Adipose tissue (tissue), 3 donors: ENCODE results near the gene TOM1. TPM values are rescaled to one million over a fixed set of nuclear protein-coding genes. Genes with fewer than 3 reads are reported as not detected.
"Not testable (repeated sequence)": the region's sequence is repeated elsewhere in the genome, so short reads cannot be mapped to it uniquely, and the experiment has no call there.

Experiments used
- H3K27ac ChIP-seq: one replicate; pipeline ENCODE4 v1.5.1; 2013; ENCODE audit warnings: low read depth, low read length
- WGBS, 3 donors: extraction: QIAGEN DNeasy Blood & Tissue Kit; methylation state at CpG; one replicate each; pipeline ENCODE4 v1.1.7; 2013; 5-methylcytosine and 5-hydroxymethylcytosine counted together
- polyA plus RNA-seq, 3 donors: library from polyadenylated mRNA; stranded (reverse); fragments of 200-250 nt; gene quantifications; one replicate each; pipeline ENCODE4 v1.2.3, GENCODE V29; 2013
- donor health status: healthy with polysubstance abuse.
- donor health status: Bipolar disorder and iron deficiency.
- donor health status: healthy.

Gene TOM1
- polyA plus RNA-seq, 3 donors: 22.7 to 66.6 (median 40.2) TPM

- WGBS, 3 donors: 37 to 63% (median 50%) methylated on average over 19 of the region's 19 CpGs
- no peak overlapping the region for H3K27ac ChIP-seq
Measured at GRCh38 chr22:35352214-35353111, 52.8 kb downstream of the TOM1 start.

- no peak overlapping the region for H3K27ac ChIP-seq
- WGBS, 3 donors: 73 to 80% (median 74%) methylated on average over 11 to 12 of the region's 12 CpGs
Measured at GRCh38 chr22:35353318-35353717, 53.6 kb downstream of the TOM1 start.

GRCh38 chr22:35354068-35354467 is 54.4 kb downstream of the TOM1 start:
- H3K27ac ChIP-seq: no peak overlapping the region
- 80 to 87% (median 86%) methylated on average over 4 of the region's 4 CpGs for WGBS, 3 donors

GRCh38 chr22:35357883-35358621 is 58.4 kb downstream of the TOM1 start:
- WGBS, 3 donors: 63 to 70% (median 67%) methylated on average over 6 of the region's 6 CpGs
- H3K27ac ChIP-seq: no peak overlapping the region

- H3K27ac ChIP-seq: no peak overlapping the region
- WGBS, 3 donors: 88 to 93% (median 89%) methylated on average over 9 of the region's 9 CpGs
Measured at GRCh38 chr22:35359380-35360065, 59.8 kb downstream of the TOM1 start.

- 52 to 72% (median 66%) methylated on average over 6 of the region's 6 CpGs for WGBS, 3 donors
- no peak overlapping the region for H3K27ac ChIP-seq
Measured at GRCh38 chr22:35361001-35361558, 61.4 kb downstream of the TOM1 start.

GRCh38 chr22:35363566-35364086 is 63.9 kb downstream of the TOM1 start:
- H3K27ac ChIP-seq: no peak overlapping the region
- 84 to 90% (median 88%) methylated on average over 11 of the region's 11 CpGs for WGBS, 3 donors

GRCh38 chr22:35364230-35364629 is 64.5 kb downstream of the TOM1 start:
- H3K27ac ChIP-seq: not testable (repeated sequence)
- 68 to 85% (median 70%) methylated on average over 7 of the region's 7 CpGs for WGBS, 3 donors

- WGBS, 3 donors: 51 to 79% (median 56%) methylated on average over 9 of the region's 9 CpGs
- no peak overlapping the region for H3K27ac ChIP-seq
Measured at GRCh38 chr22:35367331-35367886, 67.7 kb downstream of the TOM1 start.

- H3K27ac ChIP-seq: no peak overlapping the region
- 75 to 93% (median 78%) methylated on average over 6 of the region's 6 CpGs for WGBS, 3 donors
Measured at GRCh38 chr22:35368386-35368785, 68.7 kb downstream of the TOM1 start.

GRCh38 chr22:35369996-35370395 is 70.3 kb downstream of the TOM1 start:
- WGBS, 3 donors: 62 to 78% (median 62%) methylated on average over 2 of the region's 2 CpGs
- no peak overlapping the region for H3K27ac ChIP-seq

GRCh38 chr22:35373781-35374180 is 74.1 kb downstream of the TOM1 start:
- no peak overlapping the region for H3K27ac ChIP-seq
- 80 to 89% (median 80%) methylated on average over 6 of the region's 6 CpGs for WGBS, 3 donors

- 56 to 78% (median 74%) methylated on average over 3 of the region's 3 CpGs for WGBS, 3 donors
- H3K27ac ChIP-seq: no peak overlapping the region
Measured at GRCh38 chr22:35375031-35375430, 75.3 kb downstream of the TOM1 start.

- H3K27ac ChIP-seq: no peak overlapping the region
Measured at GRCh38 chr22:35375526-35375925, 75.8 kb downstream of the TOM1 start.

GRCh38 chr22:35376728-35377472 is 77.2 kb downstream of the TOM1 start:
- peak overlapping the region; percentile 7 for H3K27ac ChIP-seq

More at GRCh38 chr22:35375526-35375925, 75.8 kb downstream of the TOM1 start:
- WGBS, 3 donors: 83 to 85% (median 84%) methylated on average over 8 of the region's 8 CpGs

GRCh38 chr22:35377735-35378134 is 78.0 kb downstream of the TOM1 start:
- H3K27ac ChIP-seq: no peak overlapping the region
- WGBS, 3 donors: 69 to 83% (median 77%) methylated on average over 3 of the region's 3 CpGs

More at GRCh38 chr22:35376728-35377472, 77.2 kb downstream of the TOM1 start:
- 5 to 9% (median 7%) methylated on average over 17 of the region's 17 CpGs for WGBS, 3 donors

GRCh38 chr22:35378621-35379020 is 78.9 kb downstream of the TOM1 start:
- 78 to 85% (median 78%) methylated on average over 3 of the region's 3 CpGs for WGBS, 3 donors
- no peak overlapping the region for H3K27ac ChIP-seq
